K562 (cell line): ENCODE measurements around the gene TIPARP. TPM values are rescaled to one million over a fixed set of nuclear protein-coding genes. Genes with fewer than 3 reads are reported as not detected.

Experiments used
- ATAC-seq: fragments of 200-7000 bp; cut with Tn5 transposase; 3 replicates; pipeline ENCODE4 v1.9.1; 2020; ENCODE audit warnings: moderate library complexity
- BruUV-seq: library from RNA; stranded (reverse); fragments of 400-500 nt; replicated peaks from 2 replicates; lab custom pipeline; 2021; lab: Mats Ljungman, UMichigan
- CTCF ChIA-PET: fragments of 300-600 bp; formaldehyde crosslinking; extraction: SDS; loops from one replicate; lab custom pipeline; 2021; ENCODE audit warnings: low intra/inter-chr PET ratio; lab: Yijun Ruan, JAX
- POLR2A ChIA-PET: fragments of 300-600, 350-650 bp; sonication (Branson Sonifier 250); formaldehyde crosslinking; extraction: SDS; loops from one replicate; lab custom pipeline; 2021; ENCODE audit warnings: antibody characterized with exemption, inconsistent platforms; lab: Yijun Ruan, JAX
- DNase-seq, 4 experiments: peaks; one replicate each; pipeline versions ENCODE4 v3.0.0 to v3.0.0-alpha.2; 2011 to 2018; ENCODE audit warnings: low spot score in 3 of 4, mixed read lengths in 3 of 4; ENCODE audit errors: extremely low read depth in 1 of 4
- FAIRE-seq: peaks from 2 replicates; lab custom pipeline; 2011; peaks lifted over from hg19 to GRCh38; lab: Jason Lieb, UNC
- H2AFZ ChIP-seq: 2 replicates; pipeline ENCODE4 v1.6.0; 2011; ENCODE audit warnings: low read depth, low read length, control low read depth, inconsistent platforms
- H3K27ac ChIP-seq: fragments of 200-600 bp; 3 replicates; pipeline ENCODE4 v1.8.0; 2011; ENCODE audit warnings: low read depth, mild to moderate bottlenecking, control low read depth, inconsistent platforms, low read length, moderate library complexity, mixed read lengths; ENCODE audit errors: extremely low read depth
- H3K27me3 ChIP-seq, 2 experiments: fragments of 300-600 bp in 1 of 2; 2 replicates in 1 of 2; 3 replicates in 1 of 2; pipeline versions ENCODE4 v1.6.0 to v1.8.0; 2011; ENCODE audit warnings: inconsistent platforms in 2 of 2, low read length in 2 of 2, mild to moderate bottlenecking in 1 of 2, mixed read lengths in 1 of 2, moderate library complexity in 1 of 2; ENCODE audit not compliant: control insufficient read depth in 2 of 2, insufficient read depth in 2 of 2
- H3K36me3 ChIP-seq: fragments of 300-600 bp; 3 replicates; pipeline ENCODE4 v1.8.0; 2011; ENCODE audit warnings: mild to moderate bottlenecking, low read length, inconsistent platforms; ENCODE audit not compliant: control insufficient read depth, insufficient read depth
- H3K4me1 ChIP-seq, 2 experiments: fragments of 200-600 bp in 1 of 2; replicated peaks in 1 of 2; 2 replicates in 1 of 2; 3 replicates in 1 of 2; pipeline versions ENCODE4 v1.5.1 to v1.8.0; 2011; ENCODE audit warnings: inconsistent platforms in 2 of 2, low read length in 2 of 2, mild to moderate bottlenecking in 1 of 2, mixed read lengths in 1 of 2, moderate library complexity in 1 of 2; ENCODE audit not compliant: control insufficient read depth in 2 of 2, insufficient read depth in 2 of 2
- H3K4me2 ChIP-seq: 2 replicates; pipeline ENCODE4 v1.6.1; 2011; ENCODE audit warnings: low read length, control low read depth, inconsistent platforms, mixed read lengths; ENCODE audit not compliant: insufficient read depth
- H3K4me3 ChIP-seq: fragments of 200-600 bp; sonication (generic), shearing (Covaris generic); 2 replicates; pipeline ENCODE4 v1.5.1; 2016; ENCODE audit warnings: control low read depth, inconsistent platforms
- H3K79me2 ChIP-seq: fragments of 200-600 bp; 3 replicates; pipeline ENCODE4 v1.8.0; 2011; ENCODE audit warnings: low read length, inconsistent platforms; ENCODE audit not compliant: control insufficient read depth, insufficient read depth
- H3K9ac ChIP-seq, 2 experiments: 2 replicates each; pipeline versions ENCODE4 v1.6.0 to v1.6.1; 2011; ENCODE audit warnings: low read depth in 2 of 2, low read length in 2 of 2, control low read depth in 1 of 2, inconsistent platforms in 1 of 2, mild to moderate bottlenecking in 1 of 2, mixed read lengths in 1 of 2; ENCODE audit not compliant: insufficient read depth in 1 of 2
- H3K9me1 ChIP-seq: one replicate; pipeline ENCODE4 v1.6.0; 2011; ENCODE audit warnings: inconsistent platforms, mild to moderate bottlenecking, low read length, moderate library complexity; ENCODE audit not compliant: control insufficient read depth, insufficient read depth
- H3K9me3 ChIP-seq: replicated peaks from 2 replicates; pipeline ENCODE4 v1.5.1; 2011; ENCODE audit warnings: low read depth, low read length, inconsistent platforms; ENCODE audit not compliant: control insufficient read depth, insufficient read depth
- H4K20me1 ChIP-seq: replicated peaks from 2 replicates; pipeline ENCODE4 v1.6.1; 2011; ENCODE audit warnings: low read length, inconsistent platforms, mixed read lengths; ENCODE audit not compliant: control insufficient read depth, insufficient read depth
- AFF4 ChIP-seq: sonication (generic); formaldehyde crosslinking; IDR thresholded peaks from 2 replicates; pipeline ENCODE4 v1.8.0; 2023; ENCODE audit warnings: mild to moderate bottlenecking, missing genetic modification reagents
- CEBPG ChIP-seq, 3 experiments: fragments of 200-800 bp in 1 of 3; sonication (Bioruptor generic) in 1 of 3; sonication (generic) in 1 of 3; formaldehyde crosslinking in 1 of 3; IDR thresholded peaks in 2 of 3; conservative IDR thresholded peaks in 1 of 3; 2 replicates each; pipeline versions ENCODE4 v1.6.1 to v1.8.0; 2016 to 2022; ENCODE audit warnings: missing compliant biosample characterization in 2 of 3, missing genetic modification characterization in 2 of 3, mild to moderate bottlenecking in 1 of 3, missing genetic modification reagents in 1 of 3
- MAFG ChIP-seq: fragments of 450-650 bp; conservative IDR thresholded peaks from 2 replicates; pipeline ENCODE4 v1.6.1; 2016; ENCODE audit warnings: missing genetic modification characterization, missing compliant biosample characterization
- MCM2 ChIP-seq: fragments of 450-650 bp; IDR thresholded peaks from 2 replicates; pipeline ENCODE4 v1.6.1; 2017; ENCODE audit warnings: low read depth, mild to moderate bottlenecking
- PHTF2 ChIP-seq: fragments of 250-450 bp; sonication (Bioruptor Pico); IDR thresholded peaks from 2 replicates; pipeline ENCODE4 v1.5.0; 2021; ENCODE audit warnings: mild to moderate bottlenecking
- WGBS: fragments of 100-300 bp; shearing (Covaris generic); methylation state at CpG from one replicate; pipeline ENCODE4 v1.1.6; 2016; ENCODE audit warnings: low coverage, mixed read lengths; ENCODE audit not compliant: insufficient coverage; ENCODE audit errors: missing lambda C conversion rate; 5-methylcytosine and 5-hydroxymethylcytosine counted together
- in situ Hi-C: fragments of 300-500 bp; cut with MboI; formaldehyde crosslinking; loops from 4 replicates; pipeline ENCODE4 v1.15.0; 2018; ENCODE audit warnings: inconsistent platforms, mixed read lengths
- intact Hi-C: fragments of 100-400 bp; cut with micrococcal nuclease; formaldehyde crosslinking; loops from 2 replicates; pipeline ENCODE4 v1.14.2; 2022
- polyA plus RNA-seq, 8 experiments: library from polyadenylated mRNA; depleted of rRNA in 4 of 8; stranded (reverse) in 5 of 8; unstranded in 3 of 8; fragments of >200 nt; fragmentation: Nextera tagmentation in 2 of 8; fragmentation: Illumina TruSeq in 1 of 8; extraction: Ambion mirVana in 2 of 8; extraction: Trizol in 1 of 8; gene quantifications; 2 replicates each; pipeline versions ENCODE4 v1.2.1 to v1.2.3, GENCODE V29; 2011 to 2014; ENCODE audit warnings: inconsistent platforms in 1 of 8, missing spikeins in 1 of 8
- total RNA-seq, 7 experiments: library from RNA; depleted of rRNA in 6 of 7; stranded (reverse); fragments of >200 nt in 6 of 7; fragmentation: Illumina TruSeq in 2 of 7; extraction: Trizol in 2 of 7; gene quantifications; 2 replicates each; pipeline versions ENCODE4 v1.2.1 to v1.2.3, GENCODE V29; 2011 to 2021; ENCODE audit warnings: low replicate concordance in 1 of 7

The TIPARP gene
- total and polyA plus RNA-seq, 9 of the 15 experiments (the other 6 are each of a cell fraction or from before 2014, with no cell fraction given), result 2.4 to 29.4 (median 15.1) TPM

GRCh38 chr3:156664831-156665178 lies 9.6 kb upstream of the TIPARP start (continued):
- TF ChIP-seq MAFG (tag), result peak; percentile 40; the same call in 1 of the 2 replicates
- no peak for TF ChIP-seq PHTF2 (CRISPR knock-in tag)
- no peak for TF ChIP-seq MCM2
- TF ChIP-seq, all 486 proteins: peak for 4

DNA sequence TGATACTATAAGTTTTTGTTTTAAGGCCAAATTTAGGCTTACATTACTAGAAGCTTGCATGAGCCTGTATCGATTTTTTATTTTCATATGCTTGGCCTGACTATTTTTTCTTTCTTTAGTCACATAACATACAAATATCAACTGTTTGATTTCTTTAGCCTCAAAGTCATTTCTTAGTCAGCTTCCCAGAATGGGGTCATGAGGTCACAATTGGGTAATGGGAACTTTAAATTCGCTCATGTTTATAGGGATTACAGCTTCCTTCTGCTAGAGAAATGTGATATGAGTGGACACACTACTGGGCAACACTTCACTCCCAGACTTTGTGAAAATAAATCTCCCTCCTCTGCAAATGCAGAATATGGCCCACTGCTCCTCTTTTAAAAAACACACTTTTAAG lies 9.1 kb upstream of the TIPARP start:
- 0 out of 3 replicates have a peak, but pooled peaks have one; percentile 20 for ATAC-seq
- Histone ChIP-seq H3K9me1 (peaks cover 3% of the 10 kb centered on the region), H3K4me1 (peaks cover 3 to 30% of the 10 kb centered on the region in 2 experiments; a peak in 4 of 5 replicates), H3K9me3 (no peaks in the 10 kb centered on the region)
- TF ChIP-seq CEBPG (CRISPR knock-in tag; IDR thresholded peaks at IDR 0.05) (no peak), CEBPG (tag; conservative IDR thresholded peaks at IDR 0.05 in 1 of 2, IDR thresholded peaks at IDR 0.05 in 1 of 2) (peak; percentile 21 to 43; a peak in 1 of 4 replicates), AFF4 (no peak)
- TF ChIP-seq, all 486 proteins: peak for 1
- POLR2A ChIA-PET, result interaction anchor here (0.9 to 1.3 kb wide), 3 partner anchors 8 to 59 kb away, joined by 5 to 6 read pairs (median 5); no protein-coding TSS in a partner anchor
- CTCF ChIA-PET, result no interaction called here
- peak overlapping the region; percentile 62 for H2AFZ ChIP-seq
- WGBS, result 19% methylated on average over 2 of the region's 2 CpGs
- in situ Hi-C loops (loop anchor here (25.0 kb wide), 1 partner anchor 653 kb away; no protein-coding TSS in a partner anchor), intact Hi-C loops (no loop called here)
- H3K27ac ChIP-seq, result no peak overlapping the region
- BruUV-seq, result no TSS peak
- no peak overlapping the region for H3K9ac ChIP-seq
- H3K79me2 ChIP-seq, result no peaks in the 10 kb centered on the region
- no peaks in the 10 kb centered on the region for H3K36me3 ChIP-seq
- FAIRE-seq (no peak), DNase-seq (no peak)
- H3K4me3 ChIP-seq, result no peak overlapping the region
- no peak overlapping the region for H3K4me2 ChIP-seq
- H4K20me1 ChIP-seq, result no peaks in the 10 kb centered on the region
- H3K27me3 ChIP-seq, result no peaks in the 10 kb centered on the region
